ENCODE measurements around the gene RCVRN. TPM values are rescaled to one million over a fixed set of nuclear protein-coding genes. Genes with fewer than 3 reads are reported as not detected.

RCVRN gene
- total and polyA plus RNA-seq, 2 of the 8 experiments (the other 6 are each of a cell fraction or from before 2014, with no cell fraction given) = not detected

DNA sequence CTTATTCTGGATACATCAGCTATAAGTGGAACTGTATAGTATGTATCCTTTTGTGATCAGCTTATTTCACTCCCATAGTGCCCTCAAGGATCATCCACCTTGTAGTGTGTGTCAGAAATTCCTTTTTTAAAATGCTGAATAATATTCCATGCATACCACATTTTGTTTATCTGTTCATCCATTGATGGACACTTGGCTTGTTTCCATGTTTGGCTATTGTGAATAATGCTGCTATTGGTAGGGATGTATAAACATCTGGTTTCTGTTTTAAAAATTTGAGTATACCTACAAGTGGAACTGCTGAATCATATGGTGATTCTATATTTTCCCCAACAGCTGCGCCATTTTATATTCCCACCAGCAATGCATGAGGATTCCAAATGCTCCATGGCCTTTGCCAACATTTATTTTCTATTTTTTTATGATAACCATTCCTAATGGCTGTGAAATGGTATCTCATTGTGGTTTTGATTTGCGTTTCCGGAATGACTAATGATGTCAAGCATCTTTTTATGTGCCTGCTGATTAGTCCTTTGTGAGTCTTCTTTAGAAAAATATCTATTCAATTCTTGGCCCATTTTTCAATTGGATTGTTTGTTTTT lies 11.6 kb downstream of the RCVRN start:
- H4K20me1 ChIP-seq (replicated peaks in 1 of 2; ENCODE audit: control insufficient read depth in 1 of 2, insufficient read depth in 2 of 2, low read length in 2 of 2) = no peaks in the 10 kb centered on the region
- no peak for DNase-seq (ENCODE audit: low read depth in 1 of 2, low spot score in 2 of 2)
- no peaks in the 10 kb centered on the region for H3K79me1 ChIP-seq (ENCODE audit: low read depth, low read length)
- H4K8ac ChIP-seq (ENCODE audit: extremely low read depth, insufficient read depth, low read length) = no peak overlapping the region
- H3K9ac ChIP-seq (replicated peaks in 1 of 4; ENCODE audit: extremely low read depth in 1 of 4, low read depth in 3 of 4, low read length in 3 of 4) = no peak overlapping the region
- no peaks in the 10 kb centered on the region for H3K23me2 ChIP-seq (ENCODE audit: low read depth, low read length)
- no peak for FAIRE-seq
- H2BK15ac ChIP-seq (ENCODE audit: low read length) = no peak overlapping the region
- H3K4me1 ChIP-seq (replicated peaks in 1 of 4; ENCODE audit: control insufficient read depth in 3 of 4, insufficient read depth in 4 of 4, low read length in 3 of 4) = 0 out of 7 replicates have a peak, but pooled peaks cover 0 to 3% (median 0%) of the 10 kb centered on the region in 4 experiments
- no peak overlapping the region for H3K14ac ChIP-seq (ENCODE audit: insufficient read length)
- H3K4ac ChIP-seq (replicated peaks; ENCODE audit: insufficient read length, low read depth, low read length) = no peak overlapping the region
- no peak overlapping the region for H2BK120ac ChIP-seq (replicated peaks; ENCODE audit: low read depth, low read length)
- H2BK20ac ChIP-seq (ENCODE audit: low read length) = no peak overlapping the region
- H3K9me3 ChIP-seq (ENCODE audit: insufficient read depth in 2 of 2, low read depth in 1 of 2, low read length in 1 of 2) = no peaks in the 10 kb centered on the region
- H3K4me3 ChIP-seq (ENCODE audit: extremely low read depth in 1 of 4, insufficient read depth in 2 of 4, low read depth in 3 of 4, low read length in 4 of 4) = no peak overlapping the region
- H3K4me2 ChIP-seq (ENCODE audit: insufficient read depth in 1 of 2, low read depth in 2 of 2, low read length in 2 of 2) = no peak overlapping the region
- H4K91ac ChIP-seq (replicated peaks; ENCODE audit: insufficient read length, low read length) = no peak overlapping the region
- no peak overlapping the region for H3K56ac ChIP-seq (replicated peaks; ENCODE audit: insufficient read length, low read depth, low read length)
- H2AK5ac ChIP-seq (ENCODE audit: low read depth, low read length) = no peak overlapping the region
- no peak overlapping the region for H2BK5ac ChIP-seq (ENCODE audit: low read depth, low read length)
- ChIA-PET CTCF (ENCODE audit: partially characterized antibody) (interaction anchor here (0.5 to 9.7 kb wide), 3 partner anchors 9 to 163 kb away, joined by 3 to 101 read pairs (median 4); partner anchors contain the start of gene RCVRN), POLR2A (ENCODE audit: partially characterized antibody) (no interaction called here)
- no peaks in the 10 kb centered on the region for H3K79me2 ChIP-seq (ENCODE audit: control insufficient read depth in 1 of 2, insufficient read depth in 2 of 2, low read length in 2 of 2)
- no peak overlapping the region for H3K23ac ChIP-seq (ENCODE audit: insufficient read length)
- 94% methylated on average over 3 of the region's 3 CpGs; no CpG with 5 or more reads in 1 of the 2 experiments for WGBS, 2 experiments (ENCODE audit: extremely low coverage in 1 of 2, insufficient coverage in 1 of 2, insufficient read length in 1 of 2, insufficient replicate concordance in 2 of 2, low coverage in 1 of 2, low lambda C conversion rate in 2 of 2, missing lambda C conversion rate in 1 of 2)
- no peak for TF ChIP-seq ASH2L (IDR thresholded peaks at IDR 0.05; ENCODE audit: low read length)
- TF ChIP-seq, protein P1, sequence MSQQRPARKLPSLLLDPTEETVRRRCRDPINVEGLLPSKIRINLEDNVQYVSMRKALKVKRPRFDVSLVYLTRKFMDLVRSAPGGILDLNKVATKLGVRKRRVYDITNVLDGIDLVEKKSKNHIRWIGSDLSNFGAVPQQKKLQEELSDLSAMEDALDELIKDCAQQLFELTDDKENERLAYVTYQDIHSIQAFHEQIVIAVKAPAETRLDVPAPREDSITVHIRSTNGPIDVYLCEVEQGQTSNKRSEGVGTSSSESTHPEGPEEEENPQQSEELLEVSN (IDR thresholded peaks at IDR 0.05) = no peak
- no peak for TF ChIP-seq SIN3A (conservative IDR thresholded peaks at IDR 0.05 in 1 of 2, IDR thresholded peaks at IDR 0.05 in 1 of 2; ENCODE audit: low read depth in 1 of 2, low read length in 2 of 2)
- TF ChIP-seq POU5F1 (IDR thresholded peaks at IDR 0.05; ENCODE audit: low read depth, low read length) = no peak
- H3K36me3 ChIP-seq (ENCODE audit: control insufficient read depth in 2 of 4, insufficient read depth in 4 of 4, low read length in 3 of 4) = no peaks in the 10 kb centered on the region
- no peak overlapping the region for H4K5ac ChIP-seq (ENCODE audit: insufficient read length, low read depth, low read length)
- H3K27ac ChIP-seq (ENCODE audit: low read depth, low read length) = no peak overlapping the region
- H3K18ac ChIP-seq (ENCODE audit: extremely low read depth, low read length) = no peak overlapping the region
- no peak overlapping the region for H2AFZ ChIP-seq (ENCODE audit: low read length)
- no peaks in the 10 kb centered on the region for H3K27me3 ChIP-seq (replicated peaks in 1 of 4; ENCODE audit: control insufficient read depth in 3 of 4, extremely low read depth in 1 of 4, insufficient read depth in 3 of 4, low read length in 3 of 4)
- no peak overlapping the region for H2BK12ac ChIP-seq (ENCODE audit: low read depth, low read length)

Data from H1 (cell line).